Measurements from ENCODE around the gene MED12L. TPM values are rescaled to one million over a fixed set of nuclear protein-coding genes. Genes with fewer than 3 reads are reported as not detected.

The MED12L gene
- total RNA-seq, 1 donor from 2014 or later = 0.97 TPM

GRCh38 chr3:151425627-151426340, 340.3 kb downstream of the MED12L start:
- no peak for DNase-seq (ENCODE audit: low spot score)
- H3K27ac Mint-ChIP-seq (ENCODE audit: unreplicated experiment) = no peak overlapping the region

GRCh38 chr3:151426341-151426657, 340.8 kb downstream of the MED12L start:
- peaks cover 3% of the 10 kb centered on the region for H3K4me1 Mint-ChIP-seq (ENCODE audit: low read depth)
- no peaks in the 10 kb centered on the region for H3K27me3 Mint-ChIP-seq (ENCODE audit: low read depth)
- peaks cover 3% of the 10 kb centered on the region for H3K36me3 Mint-ChIP-seq (ENCODE audit: low read depth)
- DNase-seq (ENCODE audit: low spot score) = no peak
- H3K27ac Mint-ChIP-seq (ENCODE audit: unreplicated experiment) = no peak overlapping the region
- no peaks in the 10 kb centered on the region for H3K9me3 Mint-ChIP-seq (ENCODE audit: low read depth)
- H3K4me3 Mint-ChIP-seq (ENCODE audit: unreplicated experiment) = no peak overlapping the region
- TF ChIP-seq CTCF (IDR thresholded peaks at IDR 0.05) = peak; percentile 36

More at GRCh38 chr3:151425627-151426340, 340.3 kb downstream of the MED12L start:
- Mint-ChIP-seq H3K9me3 (ENCODE audit: low read depth) (no peaks in the 10 kb centered on the region), H3K36me3 (ENCODE audit: low read depth) (peaks cover 3% of the 10 kb centered on the region), H3K4me3 (ENCODE audit: unreplicated experiment) (no peak overlapping the region), H3K4me1 (ENCODE audit: low read depth) (peaks cover 2% of the 10 kb centered on the region), H3K27me3 (ENCODE audit: low read depth) (no peaks in the 10 kb centered on the region)
- TF ChIP-seq CTCF (IDR thresholded peaks at IDR 0.05) = peak; percentile 72

GRCh38 chr3:151428386-151428785, 342.9 kb downstream of the MED12L start:
- Mint-ChIP-seq H3K9me3 (ENCODE audit: low read depth) (no peaks in the 10 kb centered on the region), H3K4me1 (ENCODE audit: low read depth) (peaks cover 3% of the 10 kb centered on the region), H3K36me3 (ENCODE audit: low read depth) (peaks cover 3% of the 10 kb centered on the region), H3K4me3 (ENCODE audit: unreplicated experiment) (no peak overlapping the region), H3K27me3 (ENCODE audit: low read depth) (no peaks in the 10 kb centered on the region), H3K27ac (ENCODE audit: unreplicated experiment) (no peak overlapping the region)
- no peak for TF ChIP-seq CTCF (IDR thresholded peaks at IDR 0.05)
- DNase-seq (ENCODE audit: low spot score) = no peak

- no peaks in the 10 kb centered on the region for H3K27me3 Mint-ChIP-seq (ENCODE audit: low read depth)
- no peak for DNase-seq (ENCODE audit: low spot score)
- H3K27ac Mint-ChIP-seq (ENCODE audit: unreplicated experiment) = no peak overlapping the region
- H3K4me3 Mint-ChIP-seq (ENCODE audit: unreplicated experiment) = no peak overlapping the region
- peaks cover 14% of the 10 kb centered on the region for H3K4me1 Mint-ChIP-seq (ENCODE audit: low read depth)
- peaks cover 3% of the 10 kb centered on the region for H3K36me3 Mint-ChIP-seq (ENCODE audit: low read depth)
- H3K9me3 Mint-ChIP-seq (ENCODE audit: low read depth) = no peaks in the 10 kb centered on the region
- TF ChIP-seq CTCF (IDR thresholded peaks at IDR 0.05) = no peak
Observed at GRCh38 chr3:151430821-151431484, 345.5 kb downstream of the MED12L start.

GRCh38 chr3:151431940-151432339, 346.5 kb downstream of the MED12L start:
- no peak for TF ChIP-seq CTCF (IDR thresholded peaks at IDR 0.05)
- no peaks in the 10 kb centered on the region for H3K9me3 Mint-ChIP-seq (ENCODE audit: low read depth)
- peaks cover 3% of the 10 kb centered on the region for H3K36me3 Mint-ChIP-seq (ENCODE audit: low read depth)
- no peak overlapping the region for H3K27ac Mint-ChIP-seq (ENCODE audit: unreplicated experiment)
- H3K4me1 Mint-ChIP-seq (ENCODE audit: low read depth) = peaks cover 14% of the 10 kb centered on the region
- no peaks in the 10 kb centered on the region for H3K27me3 Mint-ChIP-seq (ENCODE audit: low read depth)
- DNase-seq (ENCODE audit: low spot score) = no peak
- H3K4me3 Mint-ChIP-seq (ENCODE audit: unreplicated experiment) = no peak overlapping the region

Data from chondrocyte (in vitro differentiated cells).